ENCODE results near the gene MAPK11. TPM values are rescaled to one million over a fixed set of nuclear protein-coding genes. Genes with fewer than 3 reads are reported as not detected.
A peak's percentile ranks its signal among the peaks of the same experiment; 100 is the strongest.
"Not testable (repeated sequence)": the region's sequence is repeated elsewhere in the genome, so short reads cannot be mapped to it uniquely, and the experiment has no call there.

MAPK11 gene
- total RNA-seq, 1 experiment from 2014 or later, result 18.0 TPM

GRCh38 chr22:50278956-50279619 is 8.9 kb upstream of the MAPK11 start:
- no peak for DNase-seq (ENCODE audit: low read depth)

GRCh38 chr22:50278461-50278860 is 8.3 kb upstream of the MAPK11 start:
- DNase-seq (ENCODE audit: low read depth), result no peak

GRCh38 chr22:50277761-50278160 is 7.6 kb upstream of the MAPK11 start:
- DNase-seq (ENCODE audit: low read depth), result no peak

- DNase-seq (ENCODE audit: low read depth), result no peak
Measured at GRCh38 chr22:50276143-50276542, 6.0 kb upstream of the MAPK11 start.

GRCh38 chr22:50275181-50276055 is 5.2 kb upstream of the MAPK11 start:
- DNase-seq (ENCODE audit: low read depth), result no peak

- no peak for DNase-seq (ENCODE audit: low read depth)
Measured at GRCh38 chr22:50274771-50275170, 4.6 kb upstream of the MAPK11 start.

GRCh38 chr22:50274311-50274710 is 4.1 kb upstream of the MAPK11 start:
- DNase-seq (ENCODE audit: low read depth), result peak; percentile 40

GRCh38 chr22:50273781-50274180 is 3.6 kb upstream of the MAPK11 start:
- DNase-seq (ENCODE audit: low read depth), result not testable (repeated sequence)

GRCh38 chr22:50273352-50273751 is 3.2 kb upstream of the MAPK11 start:
- DNase-seq (ENCODE audit: low read depth), result not testable (repeated sequence)

- DNase-seq (ENCODE audit: low read depth), result no peak
Measured at GRCh38 chr22:50272044-50272802, 2.0 kb upstream of the MAPK11 start.

- DNase-seq (ENCODE audit: low read depth), result peak; percentile 47
Measured at GRCh38 chr22:50271519-50271970, 1.4 kb upstream of the MAPK11 start.

GRCh38 chr22:50270666-50271394 is 650 bp upstream of the MAPK11 start:
- DNase-seq (ENCODE audit: low read depth), result peak; percentile 62

- DNase-seq (ENCODE audit: low read depth), result no peak
Measured at GRCh38 chr22:50269573-50269969, 609 bp downstream of the MAPK11 start.

- DNase-seq (ENCODE audit: low read depth), result no peak
Measured at GRCh38 chr22:50268655-50269113, 1.5 kb downstream of the MAPK11 start.

- no peak for DNase-seq (ENCODE audit: low read depth)
Measured at GRCh38 chr22:50267591-50268390, 2.4 kb downstream of the MAPK11 start.

GRCh38 chr22:50266994-50267393 is 3.2 kb downstream of the MAPK11 start:
- no peak for DNase-seq (ENCODE audit: low read depth)

GRCh38 chr22:50264946-50265669 is 5.1 kb downstream of the MAPK11 start:
- no peak for DNase-seq (ENCODE audit: low read depth)

- no peak for DNase-seq (ENCODE audit: low read depth)
Measured at GRCh38 chr22:50264104-50264745, 6.0 kb downstream of the MAPK11 start.

Measured in HT1080 (cell line).